Renal cortical epithelial cell (primary cell): ENCODE results near the gene VPS11. TPM values are rescaled to one million over a fixed set of nuclear protein-coding genes. Genes with fewer than 3 reads are reported as not detected.

Experiments used
- DNase-seq: peaks from one replicate; pipeline ENCODE4 v3.0.0-alpha.2; 2011; ENCODE audit warnings: low read depth
- total RNA-seq: library from RNA; depleted of rRNA; stranded (reverse); fragments of >200 nt; gene quantifications from 2 replicates; pipeline ENCODE4 v1.2.3, GENCODE V29; 2014

Gene VPS11
- total RNA-seq, 1 donor from 2014 or later = 29.3 TPM

DNA sequence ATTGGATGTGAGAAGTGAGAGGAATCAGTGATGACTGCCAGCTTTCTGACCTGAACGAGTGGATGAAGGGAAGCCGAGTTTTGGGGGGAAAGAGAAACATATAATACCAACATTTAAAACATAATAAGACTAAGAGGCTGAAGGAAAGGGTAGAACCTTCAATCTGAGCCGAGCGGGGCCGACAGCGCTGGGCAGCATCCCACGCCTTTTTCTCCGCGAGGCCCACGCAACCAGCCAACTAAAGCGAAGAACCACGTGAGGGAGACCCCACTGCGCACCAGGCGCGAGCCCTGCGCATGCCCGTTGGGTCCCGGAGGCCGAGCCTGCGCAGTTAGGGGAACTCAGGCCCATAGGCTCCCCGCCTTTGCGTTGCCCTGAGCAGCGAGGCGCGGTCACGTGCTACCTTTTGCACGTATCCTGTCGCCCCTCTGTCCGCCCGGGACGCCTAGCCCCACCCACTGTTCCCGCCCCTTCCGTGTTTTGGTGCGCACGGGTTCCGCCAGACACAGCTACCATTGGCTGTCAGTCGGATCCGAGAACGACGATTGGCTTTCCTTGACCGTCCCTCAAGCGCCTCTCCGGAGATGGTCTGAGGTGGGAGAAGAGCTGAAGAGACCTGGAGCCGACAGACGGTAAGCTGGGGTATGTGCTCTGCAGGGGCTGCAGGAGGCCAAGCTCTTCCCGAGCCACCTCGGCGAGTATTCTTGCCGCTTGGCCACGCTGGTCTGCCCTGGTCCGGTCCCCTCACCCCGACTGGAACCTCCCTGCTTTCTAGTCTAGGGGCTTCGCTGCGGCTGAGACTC lies 53.6 kb downstream of the VPS11 start, which contains the start of gene HINFP:
HINFP (plus strand) TSS at position 573 of the 803 bp plus-strand sequence. CDS start 5,365 bp downstream, outside the sequence.
- peak; percentile 97 for DNase-seq

- no peak for DNase-seq
Observed at GRCh38 chr11:119121811-119122124, 54.1 kb downstream of the VPS11 start.

- no peak for DNase-seq
Observed at GRCh38 chr11:119125821-119126220, 58.2 kb downstream of the VPS11 start.

GRCh38 chr11:119126675-119127268 lies 59.2 kb downstream of the VPS11 start:
- DNase-seq = no peak

GRCh38 chr11:119130662-119131061 lies 63.0 kb downstream of the VPS11 start:
- no peak for DNase-seq

Other genes starting within 250 kb of the VPS11 start
- gene CXCR5, start 183.9 kb upstream of the VPS11 start, total RNA-seq = not detected in 2 replicates
- gene BCL9L, start 141.9 kb upstream of the VPS11 start, total RNA-seq = 22.6 and 44.8 TPM in 2 replicates
- gene UPK2, start 111.5 kb upstream of the VPS11 start, total RNA-seq = 0.10 TPM in 1 of 2 replicates, not detected in the other
- gene FOXR1, start 96.1 kb upstream of the VPS11 start, total RNA-seq = not detected in 2 replicates
- gene CENATAC, start 69.7 kb upstream of the VPS11 start, total RNA-seq = 9.0 and 23.3 TPM in 2 replicates
- gene RPS25, start 49.5 kb upstream of the VPS11 start, total RNA-seq = 998 and 1,564 TPM in 2 replicates
- 102 and 103 TPM in 2 replicates for gene TRAPPC4, start 49.1 kb upstream of the VPS11 start, total RNA-seq
- 26.4 and 32.6 TPM in 2 replicates for gene SLC37A4, start 36.9 kb upstream of the VPS11 start, total RNA-seq
- 172 and 223 TPM in 2 replicates for gene HYOU1, start 10.6 kb upstream of the VPS11 start, total RNA-seq
- gene HMBS, start 17.1 kb downstream of the VPS11 start, total RNA-seq = 12.0 and 24.0 TPM in 2 replicates
- 22.1 and 42.9 TPM in 2 replicates for gene DPAGT1, start 34.0 kb downstream of the VPS11 start, total RNA-seq
- 3.3 and 4.1 TPM in 2 replicates for gene C2CD2L, start 39.5 kb downstream of the VPS11 start, total RNA-seq
- gene HINFP, start 53.8 kb downstream of the VPS11 start, total RNA-seq = 11.5 and 20.8 TPM in 2 replicates
- gene ABCG4, start 81.2 kb downstream of the VPS11 start, total RNA-seq = 0.15 TPM in 1 of 2 replicates, not detected in the other
- 24.7 and 34.2 TPM in 2 replicates for gene NLRX1, start 100.9 kb downstream of the VPS11 start, total RNA-seq
- 0.30 TPM in 1 of 2 replicates, not detected in the other for gene NHERF4, start 117.7 kb downstream of the VPS11 start, total RNA-seq
- gene CBL, start 138.5 kb downstream of the VPS11 start, total RNA-seq = 9.0 and 22.8 TPM in 2 replicates
- gene MCAM, start 249.3 kb downstream of the VPS11 start, total RNA-seq = 559 and 965 TPM in 2 replicates